ENCODE results near the gene SLC6A11. TPM values are rescaled to one million over a fixed set of nuclear protein-coding genes. Genes with fewer than 3 reads are reported as not detected.

The SLC6A11 gene
- total and polyA plus RNA-seq, 2 of the 13 experiments (the other 11 are each of a cell fraction or from before 2014, with no cell fraction given), result 17.9 to 34.5 TPM

DNA sequence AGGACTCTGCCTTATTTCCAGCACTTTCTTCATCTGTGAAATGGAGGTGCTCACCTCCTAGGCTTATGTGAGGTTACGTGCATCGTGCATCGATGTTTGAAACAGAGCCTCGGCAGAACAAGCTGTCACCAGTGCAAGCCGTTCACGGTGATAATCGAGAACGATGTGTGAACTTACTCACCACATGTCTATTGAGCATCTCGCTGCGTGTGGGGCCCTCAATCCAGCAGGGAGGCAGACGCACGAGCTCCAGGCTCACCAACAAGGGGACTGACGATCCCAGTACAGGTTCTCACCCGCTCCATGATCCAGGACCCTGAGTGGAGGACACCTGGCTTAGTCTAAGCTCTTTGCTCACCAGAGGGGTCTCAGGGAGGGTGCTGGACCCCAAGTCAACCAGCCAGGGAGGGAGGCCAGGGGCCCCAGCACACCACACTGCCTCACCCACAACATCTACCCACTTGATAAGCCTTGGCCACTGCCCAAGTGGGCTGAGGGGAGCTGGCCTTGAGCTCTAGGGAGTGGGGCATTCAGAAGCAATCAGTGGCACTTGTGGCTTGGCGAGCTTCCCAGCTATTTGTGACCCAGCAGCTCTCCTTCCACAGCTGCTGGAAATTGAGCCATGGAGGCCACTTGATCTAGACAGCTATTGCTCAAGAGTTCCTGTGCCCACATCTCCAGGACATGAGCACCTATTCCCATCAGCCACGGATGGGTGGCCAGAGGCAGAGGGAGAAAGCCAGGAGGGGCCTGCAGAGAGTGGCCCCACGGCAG, 142.1 kb downstream of the SLC6A11 start:
- H3K4me1 ChIP-seq (ENCODE audit: insufficient read depth, low read length), result no peaks in the 10 kb centered on the region
- ChIA-PET POLR2A (no interaction called here), CTCF (ENCODE audit: low intra/inter-chr PET ratio, low total read pairs) (no interaction called here)
- H3K9me3 ChIP-seq (ENCODE audit: low read length), result no peaks in the 10 kb centered on the region
- TF ChIP-seq CEBPB (IDR thresholded peaks at IDR 0.05; ENCODE audit: borderline replicate concordance, low read depth, low read length) (0 out of 2 replicates have a peak, but pooled peaks have one; percentile 26), SNRNP70 (IDR thresholded peaks at IDR 0.05; ENCODE audit: low read depth, low read length) (no peak)
- H3K27me3 ChIP-seq (ENCODE audit: control insufficient read depth in 1 of 2, insufficient read depth in 2 of 2, low read length in 2 of 2), result peaks cover 10 to 32% of the 10 kb centered on the region in 2 experiments; a peak in 3 of 5 replicates
- no peaks in the 10 kb centered on the region for H4K20me1 ChIP-seq (ENCODE audit: insufficient read depth, low read length)
- ATAC-seq (no peak), FAIRE-seq (no peak), DNase-seq (ENCODE audit: low spot score) (no peak)
- no peak overlapping the region for H3K9ac ChIP-seq (ENCODE audit: insufficient read depth, low read depth, low read length)
- in situ Hi-C loops (cut with HindIII; ENCODE audit: extremely low pct_ligation_motif_present, low pct_unique_long_range_greater_than_20kb) (no loop called here), intact Hi-C loops (cut with micrococcal nuclease; ENCODE audit: unreplicated experiment) (no loop called here)
- H2AFZ ChIP-seq (ENCODE audit: low read length), result no peak overlapping the region
- H3K27ac ChIP-seq (ENCODE audit: extremely low read length, insufficient read depth, low read length), result no peak overlapping the region
- H3K4me2 ChIP-seq (ENCODE audit: low read depth, low read length), result no peak overlapping the region
- BruUV-seq (replicated peaks), result no TSS peak
- WGBS (ENCODE audit: low lambda C conversion rate), result 16% methylated on average over 7 of the region's 17 CpGs
- H3K79me2 ChIP-seq (ENCODE audit: insufficient read depth, low read length), result no peaks in the 10 kb centered on the region
- no peaks in the 10 kb centered on the region for H3K36me3 ChIP-seq (replicated peaks in 1 of 2; ENCODE audit: control insufficient read depth in 1 of 2, insufficient read depth in 2 of 2, low read length in 2 of 2)
- H3K4me3 ChIP-seq (replicated peaks in 1 of 3; ENCODE audit: insufficient read depth in 1 of 3, low read depth in 2 of 3, low read length in 3 of 3), result no peak overlapping the region

DNA sequence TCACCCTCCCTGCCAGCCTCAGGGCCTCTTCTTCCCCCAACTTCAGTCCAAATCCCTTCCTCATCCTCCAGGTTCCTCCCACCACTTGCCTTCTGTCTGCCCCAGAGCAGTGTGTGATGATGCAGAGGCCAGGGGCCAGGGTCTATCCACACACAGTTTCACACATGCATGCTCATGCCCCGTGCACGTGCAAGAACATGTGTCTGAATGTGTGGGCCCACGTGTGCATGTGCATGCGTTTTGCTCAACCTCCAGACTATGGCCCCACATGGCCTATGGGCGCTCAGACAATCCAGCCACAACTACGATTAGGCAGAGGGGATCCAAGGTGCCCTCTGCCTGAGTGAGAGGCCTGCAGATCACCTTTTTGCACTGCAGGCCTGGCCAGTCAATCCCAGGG, 144.2 kb downstream of the SLC6A11 start:
- H3K4me1 ChIP-seq (ENCODE audit: insufficient read depth, low read length), result no peaks in the 10 kb centered on the region
- DNase-seq (ENCODE audit: low spot score) (no peak), FAIRE-seq (no peak), ATAC-seq (no peak)
- WGBS (ENCODE audit: low lambda C conversion rate), result 0% methylated on average over 6 of the region's 6 CpGs
- POLR2A ChIA-PET, result no interaction called here
- TF ChIP-seq MNT (IDR thresholded peaks at IDR 0.05) (peak; percentile 98), ZNF468 (CRISPR knock-in tag; IDR thresholded peaks at IDR 0.05) (no peak), TARDBP (CRISPR knock-in tag; IDR thresholded peaks at IDR 0.05) (no peak), NR2C2 (CRISPR knock-in tag; IDR thresholded peaks at IDR 0.05; ENCODE audit: borderline replicate concordance) (no peak), ATRX (CRISPR knock-in tag; IDR thresholded peaks at IDR 0.05; ENCODE audit: borderline replicate concordance) (no peak), MYPOP (CRISPR knock-in tag; IDR thresholded peaks at IDR 0.05) (no peak)
- TF ChIP-seq, protein P1, sequence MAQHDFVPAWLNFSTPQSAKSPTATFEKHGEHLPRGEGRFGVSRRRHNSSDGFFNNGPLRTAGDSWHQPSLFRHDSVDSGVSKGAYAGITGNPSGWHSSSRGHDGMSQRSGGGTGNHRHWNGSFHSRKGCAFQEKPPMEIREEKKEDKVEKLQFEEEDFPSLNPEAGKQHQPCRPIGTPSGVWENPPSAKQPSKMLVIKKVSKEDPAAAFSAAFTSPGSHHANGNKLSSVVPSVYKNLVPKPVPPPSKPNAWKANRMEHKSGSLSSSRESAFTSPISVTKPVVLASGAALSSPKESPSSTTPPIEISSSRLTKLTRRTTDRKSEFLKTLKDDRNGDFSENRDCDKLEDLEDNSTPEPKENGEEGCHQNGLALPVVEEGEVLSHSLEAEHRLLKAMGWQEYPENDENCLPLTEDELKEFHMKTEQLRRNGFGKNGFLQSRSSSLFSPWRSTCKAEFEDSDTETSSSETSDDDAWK (CRISPR knock-in tag; IDR thresholded peaks at IDR 0.05), result no peak
- TF ChIP-seq, protein P2, sequence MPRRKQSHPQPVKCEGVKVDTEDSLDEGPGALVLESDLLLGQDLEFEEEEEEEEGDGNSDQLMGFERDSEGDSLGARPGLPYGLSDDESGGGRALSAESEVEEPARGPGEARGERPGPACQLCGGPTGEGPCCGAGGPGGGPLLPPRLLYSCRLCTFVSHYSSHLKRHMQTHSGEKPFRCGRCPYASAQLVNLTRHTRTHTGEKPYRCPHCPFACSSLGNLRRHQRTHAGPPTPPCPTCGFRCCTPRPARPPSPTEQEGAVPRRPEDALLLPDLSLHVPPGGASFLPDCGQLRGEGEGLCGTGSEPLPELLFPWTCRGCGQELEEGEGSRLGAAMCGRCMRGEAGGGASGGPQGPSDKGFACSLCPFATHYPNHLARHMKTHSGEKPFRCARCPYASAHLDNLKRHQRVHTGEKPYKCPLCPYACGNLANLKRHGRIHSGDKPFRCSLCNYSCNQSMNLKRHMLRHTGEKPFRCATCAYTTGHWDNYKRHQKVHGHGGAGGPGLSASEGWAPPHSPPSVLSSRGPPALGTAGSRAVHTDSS (CRISPR knock-in tag; conservative IDR thresholded peaks at IDR 0.05), result no peak
- no peaks in the 10 kb centered on the region for H4K20me1 ChIP-seq (ENCODE audit: insufficient read depth, low read length)
- no peak overlapping the region for H3K4me2 ChIP-seq (ENCODE audit: low read depth, low read length)
- BruUV-seq (replicated peaks), result no TSS peak
- H3K79me2 ChIP-seq (ENCODE audit: insufficient read depth, low read length), result no peaks in the 10 kb centered on the region
- no peaks in the 10 kb centered on the region for H3K9me3 ChIP-seq (ENCODE audit: low read length)
- in situ Hi-C loops (cut with HindIII; ENCODE audit: extremely low pct_ligation_motif_present, low pct_unique_long_range_greater_than_20kb), result no loop called here
- H3K27me3 ChIP-seq (ENCODE audit: control insufficient read depth in 1 of 2, insufficient read depth in 2 of 2, low read length in 2 of 2), result peaks cover 10 to 23% of the 10 kb centered on the region in 2 experiments; a peak in 3 of 5 replicates
- intact Hi-C loops (cut with micrococcal nuclease; ENCODE audit: unreplicated experiment), result no loop called here
- no peak overlapping the region for H3K27ac ChIP-seq (ENCODE audit: extremely low read length, insufficient read depth, low read length)
- H3K4me3 ChIP-seq (replicated peaks in 1 of 3; ENCODE audit: insufficient read depth in 1 of 3, low read depth in 2 of 3, low read length in 3 of 3), result no peak overlapping the region
- no peak overlapping the region for H3K9ac ChIP-seq (ENCODE audit: insufficient read depth, low read depth, low read length)
- CTCF ChIA-PET (ENCODE audit: low intra/inter-chr PET ratio, low total read pairs), result no interaction called here
- no peaks in the 10 kb centered on the region for H3K36me3 ChIP-seq (replicated peaks in 1 of 2; ENCODE audit: control insufficient read depth in 1 of 2, insufficient read depth in 2 of 2, low read length in 2 of 2)
- no peak overlapping the region for H2AFZ ChIP-seq (ENCODE audit: low read length)

Data from HepG2 (cell line).